GM20000 (cell line): ENCODE measurements around the gene RGS9.

ENCODE experiments used
- DNase-seq: peaks from one replicate; pipeline ENCODE4 v3.0.0; 2012; ENCODE audit warnings: low spot score
- TF ChIP-seq, protein P1 (sequence below): IDR thresholded peaks from 2 replicates; pipeline ENCODE4 v1.5.1; 2012; ENCODE audit warnings: mild to moderate bottlenecking, control low read depth; ENCODE audit errors: extremely low read depth, missing control alignments

RGS9 gene

DNA sequence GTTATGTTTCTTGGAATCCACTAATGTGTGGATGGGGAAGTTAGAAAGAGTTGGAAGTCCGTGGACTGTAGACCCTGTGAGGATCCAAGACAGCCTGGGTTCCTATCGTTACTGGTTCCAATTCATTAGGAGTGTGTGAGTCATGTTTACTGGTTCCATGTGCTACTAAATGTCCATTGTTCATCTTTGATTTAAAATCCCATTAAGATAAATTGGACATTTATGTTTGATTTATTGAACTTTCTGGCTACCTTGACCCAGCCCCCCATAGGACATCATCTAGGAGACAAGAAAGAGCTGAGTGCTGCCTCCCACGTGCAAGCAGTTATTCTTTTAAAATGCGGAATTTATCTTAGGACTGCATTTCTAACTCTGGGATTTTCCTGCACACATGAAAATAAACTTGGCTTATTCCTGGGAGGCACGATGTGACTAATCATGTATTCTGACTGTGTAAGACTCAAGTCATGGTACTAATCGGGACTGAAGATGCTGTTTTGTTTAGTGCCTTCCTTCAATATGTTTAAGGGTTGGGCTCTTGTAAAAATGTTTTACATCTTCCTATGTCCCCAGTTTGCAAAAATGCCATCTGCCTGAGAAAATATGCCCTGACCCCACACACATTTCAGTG lies 53.4 kb downstream of the RGS9 start:
- TF ChIP-seq, protein P1, sequence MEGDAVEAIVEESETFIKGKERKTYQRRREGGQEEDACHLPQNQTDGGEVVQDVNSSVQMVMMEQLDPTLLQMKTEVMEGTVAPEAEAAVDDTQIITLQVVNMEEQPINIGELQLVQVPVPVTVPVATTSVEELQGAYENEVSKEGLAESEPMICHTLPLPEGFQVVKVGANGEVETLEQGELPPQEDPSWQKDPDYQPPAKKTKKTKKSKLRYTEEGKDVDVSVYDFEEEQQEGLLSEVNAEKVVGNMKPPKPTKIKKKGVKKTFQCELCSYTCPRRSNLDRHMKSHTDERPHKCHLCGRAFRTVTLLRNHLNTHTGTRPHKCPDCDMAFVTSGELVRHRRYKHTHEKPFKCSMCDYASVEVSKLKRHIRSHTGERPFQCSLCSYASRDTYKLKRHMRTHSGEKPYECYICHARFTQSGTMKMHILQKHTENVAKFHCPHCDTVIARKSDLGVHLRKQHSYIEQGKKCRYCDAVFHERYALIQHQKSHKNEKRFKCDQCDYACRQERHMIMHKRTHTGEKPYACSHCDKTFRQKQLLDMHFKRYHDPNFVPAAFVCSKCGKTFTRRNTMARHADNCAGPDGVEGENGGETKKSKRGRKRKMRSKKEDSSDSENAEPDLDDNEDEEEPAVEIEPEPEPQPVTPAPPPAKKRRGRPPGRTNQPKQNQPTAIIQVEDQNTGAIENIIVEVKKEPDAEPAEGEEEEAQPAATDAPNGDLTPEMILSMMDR, result no peak
- no peak for DNase-seq

DNA sequence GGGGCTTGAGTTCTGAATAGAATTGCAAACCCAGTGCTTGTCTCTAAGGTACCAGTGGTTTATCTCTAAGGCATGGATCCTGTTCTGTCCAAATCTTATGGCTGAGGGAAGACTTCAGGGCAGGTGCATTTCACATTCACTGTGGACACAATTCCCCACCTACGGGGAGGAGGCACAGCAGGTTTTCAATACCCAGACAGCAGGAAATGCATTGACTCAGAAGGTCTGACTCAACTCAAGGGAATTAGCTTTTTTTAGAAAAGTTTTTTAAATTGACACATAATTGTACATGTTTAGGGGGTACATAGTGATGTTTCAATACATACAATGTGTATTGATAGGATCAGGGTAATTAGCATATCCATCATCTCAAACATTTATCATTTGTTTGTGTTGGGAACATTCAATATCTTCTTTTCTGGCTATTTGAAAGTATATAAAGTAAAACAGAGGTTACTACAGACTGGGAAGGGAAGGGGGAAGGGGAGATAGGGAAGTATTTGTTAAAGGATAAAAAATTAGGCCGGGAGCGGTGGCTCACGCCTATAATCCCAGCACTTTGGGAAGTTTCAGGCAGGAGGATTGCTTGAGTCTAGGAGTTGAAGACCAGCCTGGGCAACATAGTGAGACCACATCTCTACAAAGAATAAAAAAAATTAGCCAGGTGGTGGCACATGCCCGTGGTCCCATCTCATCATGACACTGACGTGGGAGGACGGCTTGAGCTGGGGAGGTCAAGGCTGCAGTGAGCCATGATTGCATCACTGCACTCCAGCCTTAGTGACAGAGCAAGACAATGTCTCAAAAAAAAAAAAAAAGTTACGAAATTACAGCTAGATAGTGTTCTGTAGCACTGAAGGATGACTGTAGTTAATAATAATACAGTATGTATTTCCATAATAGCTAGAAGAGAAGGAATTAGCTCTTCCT lies 54.9 kb downstream of the RGS9 start:
- TF ChIP-seq, protein P1, result no peak
- no peak for DNase-seq

DNA sequence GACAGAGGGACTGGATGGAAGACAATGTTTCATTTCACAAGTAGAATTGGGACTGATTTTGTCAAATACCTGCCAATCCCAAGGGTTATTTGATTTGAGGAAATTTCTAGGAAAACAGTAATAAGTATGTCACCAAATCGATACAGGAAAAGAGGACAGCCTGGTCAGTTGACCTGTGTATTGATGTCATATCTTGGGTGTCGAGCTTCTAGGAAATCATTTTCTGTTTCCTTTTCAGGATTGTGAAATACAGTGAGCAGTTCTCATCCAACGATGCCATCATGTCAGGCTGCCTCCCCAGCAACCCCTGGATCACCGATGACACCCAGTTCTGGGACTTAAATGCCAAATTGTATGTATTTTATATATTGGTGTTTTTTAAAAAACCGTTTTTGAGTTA lies 56.1 kb downstream of the RGS9 start:
- TF ChIP-seq, protein P1, result no peak

DNA sequence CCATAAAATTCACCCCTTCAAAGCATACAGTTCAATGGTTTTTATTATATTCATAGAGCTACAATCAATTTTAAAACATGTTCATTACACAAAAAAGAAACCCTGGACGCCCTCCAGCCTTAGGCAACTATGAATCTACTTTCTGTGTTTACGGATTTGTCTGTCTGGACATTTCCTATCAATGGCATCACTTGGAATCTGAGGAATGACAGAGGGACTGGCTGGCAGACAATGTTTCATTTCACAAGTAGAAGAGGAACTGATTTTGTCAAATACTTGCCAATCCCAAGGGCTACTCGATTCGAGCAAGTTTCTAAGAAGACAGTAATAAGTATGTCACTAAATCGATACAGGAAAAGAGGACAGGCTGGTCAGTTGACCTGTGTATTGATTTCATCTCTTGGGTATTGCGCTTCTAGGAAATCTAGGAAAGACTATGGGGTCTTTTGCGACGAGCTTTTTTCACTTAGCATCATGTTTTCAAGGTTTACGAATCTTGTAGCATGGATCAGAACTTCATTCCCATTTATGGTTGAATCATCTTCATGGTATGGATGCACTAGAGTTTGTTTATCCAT lies 56.6 kb downstream of the RGS9 start:
- TF ChIP-seq, protein P1, result no peak
- DNase-seq, result no peak

More for the DNA sequence above, 56.1 kb downstream of the RGS9 start:
- no peak for DNase-seq

DNA sequence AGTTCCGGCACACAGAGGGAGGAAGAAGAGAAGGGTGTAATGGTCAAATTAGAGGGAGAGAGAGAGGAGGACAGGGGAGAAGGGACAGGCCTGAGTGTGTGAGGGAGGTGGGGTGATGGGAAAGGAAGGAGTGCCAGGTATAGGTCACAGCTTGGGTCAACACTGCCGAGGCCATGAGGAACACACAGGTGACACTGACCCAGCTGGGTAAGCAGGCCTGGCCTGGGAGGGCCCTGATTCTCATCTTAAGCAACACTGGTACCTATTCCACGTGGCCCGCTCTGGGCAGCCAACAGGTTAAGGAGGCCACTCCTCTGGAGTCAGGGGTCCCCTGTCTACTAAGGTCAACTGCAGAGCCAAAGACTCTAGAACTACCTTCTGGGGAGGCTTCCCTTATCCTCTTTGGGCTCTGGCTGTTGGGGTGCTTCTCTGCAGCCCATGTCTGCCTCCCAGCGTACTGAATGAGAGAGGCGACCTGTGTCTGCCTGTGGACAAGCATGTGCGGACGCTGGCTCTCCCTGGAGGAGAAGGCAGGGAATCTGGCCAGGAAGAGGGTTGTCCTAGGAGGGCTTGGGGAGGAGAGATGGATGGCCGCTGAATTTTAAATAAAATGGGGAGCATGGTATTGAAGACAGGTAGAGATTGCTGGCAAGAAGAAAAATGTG lies 57.6 kb downstream of the RGS9 start:
- DNase-seq, result no peak
- TF ChIP-seq, protein P1, result no peak

DNA sequence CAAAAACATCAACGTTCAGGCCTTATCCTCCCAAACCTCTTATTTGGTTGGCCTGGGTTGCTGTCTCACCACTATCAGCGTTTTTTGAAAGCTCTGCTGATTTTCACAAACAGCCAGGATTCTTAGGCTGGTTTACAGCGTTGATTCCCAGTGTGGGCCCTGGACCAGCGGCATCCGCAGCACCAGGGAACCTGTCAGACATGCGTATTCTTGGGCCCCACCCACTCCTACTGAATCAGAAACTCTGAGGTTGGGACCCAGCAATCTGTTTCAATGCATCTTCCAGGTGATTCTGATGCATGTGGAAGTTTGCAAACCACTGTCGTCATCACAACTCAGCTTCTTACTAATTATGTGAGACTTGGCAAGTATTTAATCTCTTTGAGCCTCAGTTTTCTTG lies 58.5 kb downstream of the RGS9 start:
- DNase-seq, result no peak
- TF ChIP-seq, protein P1, result no peak

DNA sequence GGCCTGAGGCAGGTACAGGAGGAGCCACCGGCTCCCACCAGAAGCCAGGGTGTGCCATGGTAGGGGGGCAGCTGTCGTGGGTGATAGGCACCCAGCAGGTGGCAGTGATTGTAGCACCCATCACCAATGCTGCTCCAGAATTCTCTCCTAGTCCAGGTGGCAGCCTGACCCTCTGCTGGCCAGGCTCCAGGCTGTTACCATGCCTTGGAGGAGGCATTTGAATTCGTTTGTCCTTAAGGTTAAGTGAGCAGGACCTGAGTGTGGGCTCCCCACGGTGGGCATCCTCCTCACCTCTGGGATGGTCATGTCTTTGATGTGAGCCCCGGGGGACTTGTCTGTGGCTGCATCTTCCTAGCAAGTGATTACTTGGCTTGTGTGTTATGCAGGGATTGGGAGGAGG lies 59.4 kb downstream of the RGS9 start:
- no peak for DNase-seq
- TF ChIP-seq, protein P1, result no peak
